Suprapubic skin (tissue), 4 donors: ENCODE measurements around the gene METTL21A. TPM values are rescaled to one million over a fixed set of nuclear protein-coding genes. Genes with fewer than 3 reads are reported as not detected.

Experiments used
- DNase-seq, 2 donors: peaks; one replicate each; pipeline ENCODE4 v3.0.0-alpha.2; 2019; ENCODE audit warnings: low spot score in 2 of 2
- H3K27ac ChIP-seq: fragments of 200-600 bp; sonication (generic); one replicate; pipeline ENCODE4 v1.5.1; 2019
- H3K27me3 ChIP-seq: fragments of 200-600 bp; sonication (generic); one replicate; pipeline ENCODE4 v1.5.1; 2019
- H3K36me3 ChIP-seq: fragments of 200-600 bp; sonication (generic); one replicate; pipeline ENCODE4 v1.5.1; 2019
- H3K4me1 ChIP-seq: fragments of 200-600 bp; sonication (generic); one replicate; pipeline ENCODE4 v1.5.1; 2019
- H3K4me3 ChIP-seq: fragments of 200-600 bp; sonication (generic); one replicate; pipeline ENCODE4 v1.5.1; 2019; ENCODE audit warnings: mild to moderate bottlenecking
- H3K9me3 ChIP-seq: fragments of 200-600 bp; sonication (generic); one replicate; pipeline ENCODE4 v1.5.1; 2019
- EP300 ChIP-seq: sonication (generic); formaldehyde crosslinking; IDR thresholded peaks from one replicate; pipeline ENCODE4 v1.6.1; 2017; ENCODE audit warnings: antibody characterized with exemption
- POLR2A ChIP-seq, 2 donors: fragments of 450-650 bp; IDR thresholded peaks; one replicate each; pipeline ENCODE4 v1.6.1; 2017; ENCODE audit warnings: antibody characterized with exemption in 2 of 2, mild to moderate bottlenecking in 2 of 2, moderate library complexity in 2 of 2
- POLR2AphosphoS5 ChIP-seq, 3 donors: sonication (generic); formaldehyde crosslinking; IDR thresholded peaks; one replicate each; pipeline ENCODE4 v1.6.1; 2017; ENCODE audit warnings: antibody characterized with exemption in 3 of 3
- WGBS: methylation state at CpG from one replicate; pipeline ENCODE4 v1.1.5; 2018; 5-methylcytosine and 5-hydroxymethylcytosine counted together
- total RNA-seq, 4 donors: library from RNA; depleted of rRNA; stranded (reverse); fragments of >200 nt; gene quantifications; one replicate each; pipeline ENCODE4 v1.1.0, GENCODE V29; 2016
- TF ChIP-seq, protein P1 (sequence below), 2 donors: fragments of 200-600 bp in 1 of 2; fragments of 450-650 bp in 1 of 2; sonication (generic) in 1 of 2; IDR thresholded peaks; one replicate each; pipeline ENCODE4 v1.5.1; 2016 to 2019; ENCODE audit warnings: antibody characterized with exemption in 2 of 2, mild to moderate bottlenecking in 1 of 2, moderate library complexity in 1 of 2

METTL21A gene
- 10 to 100 TPM in 1 of 4 donors, 1 to 10 TPM in 3; 5.6 to 24.1 (median 8.0) TPM for total RNA-seq

DNA sequence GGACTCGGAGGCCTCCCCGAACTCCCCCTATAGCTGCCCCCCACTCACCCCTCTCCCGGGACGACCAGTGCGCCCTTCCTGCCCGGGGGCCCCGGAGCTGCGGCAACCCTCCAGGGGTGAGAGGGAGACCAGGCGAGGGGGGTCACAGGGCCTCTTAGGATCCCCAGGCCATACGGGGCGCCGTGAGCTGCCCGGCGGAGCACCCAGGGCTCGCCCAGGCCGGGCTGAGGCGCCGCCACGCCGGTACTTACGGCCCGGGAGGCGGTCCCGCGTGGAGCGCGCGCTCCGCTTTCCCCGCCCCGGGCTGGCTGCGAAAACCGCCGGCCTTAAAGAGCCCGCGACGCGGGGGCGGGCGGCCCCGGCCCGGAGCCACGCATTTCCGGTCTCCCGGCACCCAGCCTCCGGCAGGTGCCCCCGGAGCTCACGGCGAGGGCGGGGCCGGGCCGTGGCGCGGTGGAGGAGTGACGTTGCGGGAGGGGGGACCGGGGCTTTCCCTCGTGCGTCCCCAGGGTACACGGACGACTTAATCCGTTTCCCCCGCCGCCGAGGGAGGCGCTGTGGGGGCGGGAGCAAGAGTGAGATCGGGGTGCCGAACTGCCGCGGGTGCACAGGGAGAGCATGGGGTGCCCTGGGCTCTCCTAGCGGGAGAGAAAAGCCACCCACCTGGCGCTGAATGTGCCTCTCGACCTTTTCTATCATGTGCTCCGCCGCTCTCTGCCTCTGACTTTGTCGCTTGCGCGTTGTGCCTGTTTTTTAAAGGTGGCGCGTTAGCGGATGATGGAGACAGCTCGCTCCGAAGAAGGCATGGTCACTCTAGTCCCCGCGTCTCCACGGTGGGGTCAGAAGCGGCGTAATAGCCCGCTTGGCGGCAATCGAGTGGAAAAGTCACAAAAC, at the start of gene METTL21A:
Gene METTL21A (minus strand): TSS at position 381 of the 894 bp plus-strand sequence. CDS start 1,019 bp downstream, outside the sequence.
- Histone ChIP-seq H3K9me3 (no peaks in the 10 kb centered on the region), H3K27me3 (no peaks in the 10 kb centered on the region), H3K27ac (peak within 1 kb of the TSS; percentile 87), H3K4me3 (peak within 1 kb of the TSS; percentile 91), H3K36me3 (peaks cover 3% of the 10 kb centered on the region), H3K4me1 (peaks cover 25% of the 10 kb centered on the region)
- TF ChIP-seq, protein P1, sequence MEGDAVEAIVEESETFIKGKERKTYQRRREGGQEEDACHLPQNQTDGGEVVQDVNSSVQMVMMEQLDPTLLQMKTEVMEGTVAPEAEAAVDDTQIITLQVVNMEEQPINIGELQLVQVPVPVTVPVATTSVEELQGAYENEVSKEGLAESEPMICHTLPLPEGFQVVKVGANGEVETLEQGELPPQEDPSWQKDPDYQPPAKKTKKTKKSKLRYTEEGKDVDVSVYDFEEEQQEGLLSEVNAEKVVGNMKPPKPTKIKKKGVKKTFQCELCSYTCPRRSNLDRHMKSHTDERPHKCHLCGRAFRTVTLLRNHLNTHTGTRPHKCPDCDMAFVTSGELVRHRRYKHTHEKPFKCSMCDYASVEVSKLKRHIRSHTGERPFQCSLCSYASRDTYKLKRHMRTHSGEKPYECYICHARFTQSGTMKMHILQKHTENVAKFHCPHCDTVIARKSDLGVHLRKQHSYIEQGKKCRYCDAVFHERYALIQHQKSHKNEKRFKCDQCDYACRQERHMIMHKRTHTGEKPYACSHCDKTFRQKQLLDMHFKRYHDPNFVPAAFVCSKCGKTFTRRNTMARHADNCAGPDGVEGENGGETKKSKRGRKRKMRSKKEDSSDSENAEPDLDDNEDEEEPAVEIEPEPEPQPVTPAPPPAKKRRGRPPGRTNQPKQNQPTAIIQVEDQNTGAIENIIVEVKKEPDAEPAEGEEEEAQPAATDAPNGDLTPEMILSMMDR (IDR thresholded peaks at IDR 0.05), result peak; percentile 15 to 37
- peak in 1 of 2 donors; percentile 58 for TF ChIP-seq POLR2A (IDR thresholded peaks at IDR 0.05)
- TF ChIP-seq POLR2AphosphoS5 (IDR thresholded peaks at IDR 0.05), result no peak
- no peak for TF ChIP-seq EP300
- under 1% methylated on average over 26 of the region's 92 CpGs for WGBS
- DNase-seq, result peak; percentile 87 to 88

DNA sequence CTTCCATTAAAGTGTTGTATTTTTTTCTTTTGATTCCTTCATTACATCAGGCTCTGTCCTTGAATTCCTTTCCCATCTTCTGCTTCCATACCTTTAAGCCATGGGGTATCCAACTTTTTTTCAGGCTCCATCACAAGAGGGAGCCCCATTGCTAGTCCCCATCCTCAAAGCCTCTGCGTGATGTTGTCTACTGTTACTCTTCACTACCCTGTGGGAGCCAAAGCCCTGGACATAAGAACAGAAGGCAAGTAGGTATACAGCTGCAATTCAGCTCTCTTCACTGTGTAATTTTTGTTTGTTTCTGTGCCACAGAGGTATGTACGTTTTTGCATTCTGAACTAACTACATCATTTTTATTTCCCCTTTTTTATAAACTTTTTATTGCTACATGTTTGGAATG, 49.6 kb upstream of the METTL21A start:
- Histone ChIP-seq H3K27ac (no peak overlapping the region), H3K4me3 (no peak overlapping the region), H3K27me3 (no peaks in the 10 kb centered on the region), H3K36me3 (no peaks in the 10 kb centered on the region), H3K4me1 (no peaks in the 10 kb centered on the region), H3K9me3 (no peaks in the 10 kb centered on the region)
- TF ChIP-seq, protein P1 (IDR thresholded peaks at IDR 0.05), result no peak
- TF ChIP-seq EP300 (no peak), POLR2A (IDR thresholded peaks at IDR 0.05) (no peak), POLR2AphosphoS5 (IDR thresholded peaks at IDR 0.05) (no peak)
- no peak for DNase-seq
- WGBS, result 67% methylated on average over 2 of the region's 2 CpGs

DNA sequence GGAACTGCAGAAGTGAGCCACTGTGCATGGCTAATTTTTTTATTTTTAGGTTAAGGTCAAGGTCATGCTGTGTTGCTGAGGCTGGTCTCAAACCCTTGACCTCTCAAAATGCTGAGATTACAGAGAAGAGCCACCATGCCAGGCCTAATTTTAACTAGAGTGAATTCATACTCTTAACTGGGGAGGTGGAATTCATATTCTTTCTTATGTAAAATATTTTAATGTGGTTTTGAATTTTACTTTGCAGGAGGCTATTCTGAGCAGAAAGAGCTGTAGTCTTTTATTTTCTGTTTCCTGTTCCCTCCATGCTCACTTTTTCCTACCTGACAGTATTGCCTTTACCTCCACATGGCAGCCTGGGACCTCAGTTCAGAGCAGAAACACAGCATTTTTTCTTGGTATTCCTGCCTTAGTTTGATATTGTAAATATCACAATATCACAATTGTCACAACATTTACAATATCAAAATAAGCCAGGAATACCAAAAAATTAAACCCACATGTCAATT, 49.1 kb upstream of the METTL21A start:
- Histone ChIP-seq H3K9me3 (no peaks in the 10 kb centered on the region), H3K36me3 (no peaks in the 10 kb centered on the region), H3K4me1 (no peaks in the 10 kb centered on the region), H3K4me3 (no peak overlapping the region), H3K27me3 (no peaks in the 10 kb centered on the region), H3K27ac (no peak overlapping the region)
- no peak for DNase-seq
- TF ChIP-seq, protein P1 (IDR thresholded peaks at IDR 0.05), result no peak
- TF ChIP-seq POLR2AphosphoS5 (IDR thresholded peaks at IDR 0.05) (no peak), EP300 (no peak), POLR2A (IDR thresholded peaks at IDR 0.05) (no peak)

DNA sequence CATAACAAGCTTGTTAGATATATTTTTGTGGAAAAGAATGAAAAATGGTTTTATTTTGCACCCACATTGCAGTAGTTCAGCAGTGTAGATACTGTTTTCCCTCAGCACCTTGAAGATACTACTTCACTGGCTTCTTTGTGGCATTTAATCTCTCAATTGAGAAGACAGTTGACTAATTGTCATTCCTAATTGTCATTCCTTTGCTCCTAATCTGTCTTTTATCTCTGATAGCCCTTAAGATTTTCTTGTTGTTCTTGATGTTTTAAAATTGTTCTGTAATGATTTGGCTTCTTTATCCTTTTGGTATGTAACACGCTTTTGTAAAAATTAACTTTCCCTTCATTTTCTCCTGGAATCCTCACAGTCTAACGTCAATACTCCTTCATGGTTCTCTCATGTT, 48.2 kb upstream of the METTL21A start:
- no peak for TF ChIP-seq POLR2AphosphoS5 (IDR thresholded peaks at IDR 0.05)
- no peak for TF ChIP-seq EP300
- H3K27ac ChIP-seq, result no peak overlapping the region
- no peaks in the 10 kb centered on the region for H3K27me3 ChIP-seq
- H3K9me3 ChIP-seq, result no peaks in the 10 kb centered on the region
- 94% methylated on average over 2 of the region's 2 CpGs for WGBS
- H3K36me3 ChIP-seq, result no peaks in the 10 kb centered on the region
- no peak overlapping the region for H3K4me3 ChIP-seq
- H3K4me1 ChIP-seq, result no peaks in the 10 kb centered on the region
- no peak for DNase-seq

DNA sequence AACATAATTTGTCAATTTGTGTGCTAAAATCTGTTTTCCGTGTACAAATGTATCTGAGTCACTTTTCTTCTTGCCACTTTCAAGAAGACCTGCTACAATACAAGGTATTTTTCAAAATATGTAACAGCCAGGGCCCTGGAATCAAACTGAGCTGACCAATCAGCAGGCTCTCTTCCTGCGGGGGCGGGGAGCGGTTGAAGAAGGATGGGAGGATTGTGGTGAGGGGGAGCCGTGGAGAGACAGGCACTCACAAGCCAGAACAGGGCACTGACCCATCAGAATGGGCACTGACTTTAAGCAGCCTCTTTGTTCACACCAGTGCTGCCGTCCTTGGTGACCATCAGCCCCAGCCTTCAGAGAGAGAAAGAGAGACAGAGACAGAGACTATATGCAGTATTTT, 45.7 kb upstream of the METTL21A start:
- DNase-seq, result no peak
- H3K4me1 ChIP-seq, result no peaks in the 10 kb centered on the region
- 59% methylated on average over 6 of the region's 6 CpGs for WGBS
- H3K27me3 ChIP-seq, result no peaks in the 10 kb centered on the region
- no peak overlapping the region for H3K4me3 ChIP-seq
- TF ChIP-seq POLR2AphosphoS5 (IDR thresholded peaks at IDR 0.05) (no peak), EP300 (no peak), POLR2A (IDR thresholded peaks at IDR 0.05) (no peak)
- TF ChIP-seq, protein P1 (IDR thresholded peaks at IDR 0.05), result no peak
- no peaks in the 10 kb centered on the region for H3K9me3 ChIP-seq
- H3K27ac ChIP-seq, result no peak overlapping the region
- H3K36me3 ChIP-seq, result no peaks in the 10 kb centered on the region
